Hepatocyte (in vitro differentiated cells): ENCODE data around the gene FEM1C. TPM values are rescaled to one million over a fixed set of nuclear protein-coding genes. Genes with fewer than 3 reads are reported as not detected.

Source experiments
- DNase-seq: peaks from one replicate; pipeline ENCODE4 v3.0.0-alpha.2; 2016; ENCODE audit warnings: low spot score
- H2AFZ ChIP-seq: fragments of 200-600 bp; sonication (generic); 2 replicates; pipeline ENCODE4 v1.6.0; 2016; ENCODE audit warnings: antibody characterized with exemption, mild to moderate bottlenecking
- H3K27ac ChIP-seq: fragments of 200-600 bp; sonication (generic); 2 replicates; pipeline ENCODE4 v1.5.1; 2016; ENCODE audit warnings: mild to moderate bottlenecking
- H3K27me3 ChIP-seq: fragments of 200-600 bp; sonication (generic); 2 replicates; pipeline ENCODE4 v1.6.1; 2016
- H3K36me3 ChIP-seq: fragments of 200-600 bp; sonication (generic); replicated peaks from 2 replicates; pipeline ENCODE4 v1.5.1; 2016; ENCODE audit warnings: low read depth; ENCODE audit not compliant: insufficient read depth
- H3K4me1 ChIP-seq: fragments of 200-600 bp; sonication (generic); 2 replicates; pipeline ENCODE4 v1.5.1; 2016; ENCODE audit warnings: mild to moderate bottlenecking, moderate library complexity; ENCODE audit not compliant: insufficient read depth
- H3K4me2 ChIP-seq: fragments of 200-600 bp; sonication (generic); 2 replicates; pipeline ENCODE4 v1.6.0; 2016
- H3K4me3 ChIP-seq: fragments of 200-600 bp; sonication (generic); 2 replicates; pipeline ENCODE4 v1.5.1; 2016; ENCODE audit warnings: mild to moderate bottlenecking
- H3K79me2 ChIP-seq: fragments of 200-600 bp; sonication (generic); 2 replicates; pipeline ENCODE4 v1.6.0; 2017; ENCODE audit warnings: mild to moderate bottlenecking
- H3K9me2 ChIP-seq: fragments of 200-600 bp; sonication (generic); replicated peaks from 2 replicates; pipeline ENCODE4 v1.6.0; 2017; ENCODE audit warnings: mild to moderate bottlenecking; ENCODE audit not compliant: insufficient read depth
- H3K9me3 ChIP-seq: fragments of 200-600 bp; sonication (generic); 2 replicates; pipeline ENCODE4 v1.5.1; 2016; ENCODE audit warnings: low read depth, mild to moderate bottlenecking
- H4K20me1 ChIP-seq: fragments of 200-600 bp; sonication (generic); 2 replicates; pipeline ENCODE4 v1.6.0; 2016; ENCODE audit warnings: mild to moderate bottlenecking; ENCODE audit not compliant: insufficient read depth, poor library complexity, severe bottlenecking
- CTCF ChIP-seq: fragments of 200-600 bp; sonication (generic); IDR thresholded peaks from 2 replicates; pipeline ENCODE4 v1.5.1; 2016; ENCODE audit warnings: antibody characterized with exemption, mild to moderate bottlenecking; ENCODE audit not compliant: poor library complexity
- EZH2 ChIP-seq: fragments of 200-600 bp; sonication (generic); IDR thresholded peaks from 2 replicates; pipeline ENCODE4 v1.6.1; 2016; ENCODE audit warnings: antibody characterized with exemption, mild to moderate bottlenecking, borderline replicate concordance
- EZH2phosphoT487 ChIP-seq: fragments of 200-600 bp; sonication (generic); IDR thresholded peaks from one replicate; pipeline ENCODE4 v1.6.1; 2018; ENCODE audit warnings: antibody characterized with exemption, mild to moderate bottlenecking, low read depth, moderate library complexity; ENCODE audit not compliant: unreplicated experiment, severe bottlenecking
- WGBS: methylation state at CpG from one replicate; pipeline ENCODE4 v1.1.6; 2016; ENCODE audit warnings: low lambda C conversion rate; ENCODE audit errors: missing lambda C conversion rate; 5-methylcytosine and 5-hydroxymethylcytosine counted together
- polyA plus RNA-seq: library from polyadenylated mRNA; unstranded; fragments of >200 nt; fragmentation: Nextera tagmentation; extraction: Ambion mirVana; gene quantifications from 2 replicates; pipeline ENCODE4 v1.2.1, GENCODE V29; 2016
- total RNA-seq: library from RNA; depleted of rRNA; stranded (reverse); fragments of >200 nt; gene quantifications from 2 replicates; pipeline ENCODE4 v1.2.3, GENCODE V29; 2014

Gene FEM1C
- total and polyA plus RNA-seq, 2 experiments from 2014 or later, result 10.7 to 27.0 TPM

- 91% methylated on average over 2 of the region's 2 CpGs for WGBS
- DNase-seq, result no peak
- Histone ChIP-seq H3K27ac (no peak overlapping the region), H4K20me1 (peaks cover 7% of the 10 kb centered on the region), H3K4me2 (no peak overlapping the region), H3K27me3 (no peaks in the 10 kb centered on the region), H3K9me2 (no peaks in the 10 kb centered on the region), H3K79me2 (peaks cover 24% of the 10 kb centered on the region), H3K36me3 (no peaks in the 10 kb centered on the region), H3K4me3 (no peak overlapping the region), H3K4me1 (no peaks in the 10 kb centered on the region), H2AFZ (no peak overlapping the region), H3K9me3 (no peaks in the 10 kb centered on the region)
- TF ChIP-seq EZH2phosphoT487, result no peak
Measured at GRCh38 chr5:115520191-115520590, 24.4 kb downstream of the FEM1C start.

GRCh38 chr5:115516372-115516771 lies 28.2 kb downstream of the FEM1C start:
- WGBS, result 100% methylated on average over 1 of the region's 1 CpG
- H4K20me1 ChIP-seq, result no peaks in the 10 kb centered on the region
- H3K4me1 ChIP-seq, result no peaks in the 10 kb centered on the region
- H3K4me2 ChIP-seq, result no peak overlapping the region
- no peak overlapping the region for H3K27ac ChIP-seq
- no peaks in the 10 kb centered on the region for H3K9me2 ChIP-seq
- H3K79me2 ChIP-seq, result no peaks in the 10 kb centered on the region
- no peaks in the 10 kb centered on the region for H3K9me3 ChIP-seq
- TF ChIP-seq EZH2phosphoT487 (no peak), EZH2 (no peak), CTCF (no peak)
- no peaks in the 10 kb centered on the region for H3K27me3 ChIP-seq
- H2AFZ ChIP-seq, result no peak overlapping the region
- no peak for DNase-seq
- H3K4me3 ChIP-seq, result no peak overlapping the region
- H3K36me3 ChIP-seq, result no peaks in the 10 kb centered on the region

GRCh38 chr5:115514220-115514619 lies 30.4 kb downstream of the FEM1C start:
- Histone ChIP-seq H3K79me2 (no peaks in the 10 kb centered on the region), H3K9me3 (no peaks in the 10 kb centered on the region), H3K4me3 (no peak overlapping the region), H2AFZ (no peak overlapping the region), H3K4me1 (no peaks in the 10 kb centered on the region), H3K36me3 (no peaks in the 10 kb centered on the region), H4K20me1 (no peaks in the 10 kb centered on the region), H3K4me2 (no peak overlapping the region), H3K9me2 (no peaks in the 10 kb centered on the region), H3K27ac (no peak overlapping the region), H3K27me3 (no peaks in the 10 kb centered on the region)
- TF ChIP-seq EZH2phosphoT487, result no peak
- TF ChIP-seq EZH2, result no peak
- no peak for TF ChIP-seq CTCF
- WGBS, result 78% methylated on average over 5 of the region's 5 CpGs
- DNase-seq, result no peak

- Histone ChIP-seq H3K4me1 (no peaks in the 10 kb centered on the region), H3K4me2 (no peak overlapping the region), H3K27me3 (no peaks in the 10 kb centered on the region), H3K27ac (no peak overlapping the region), H3K9me3 (no peaks in the 10 kb centered on the region), H3K4me3 (no peak overlapping the region), H3K79me2 (no peaks in the 10 kb centered on the region), H2AFZ (no peak overlapping the region), H3K36me3 (no peaks in the 10 kb centered on the region), H3K9me2 (no peaks in the 10 kb centered on the region), H4K20me1 (no peaks in the 10 kb centered on the region)
- DNase-seq, result no peak
- TF ChIP-seq EZH2 (no peak), EZH2phosphoT487 (no peak)
- 88% methylated on average over 3 of the region's 3 CpGs for WGBS
Measured at GRCh38 chr5:115511632-115512031, 32.9 kb downstream of the FEM1C start.
